Stomach (tissue), 4 donors: ENCODE measurements around the gene ACVR1C.

Experiments
- EP300 ChIP-seq: sonication (generic); formaldehyde crosslinking; IDR thresholded peaks from one replicate; pipeline ENCODE4 v1.6.1; 2017; ENCODE audit warnings: antibody characterized with exemption
- TF ChIP-seq, protein P1 (sequence below), 7 experiments: fragments of 450-650 bp in 4 of 7; fragments of 200-600 bp in 3 of 7; sonication (generic) in 3 of 7; IDR thresholded peaks; one replicate each; pipeline ENCODE4 v1.5.1; 2016 to 2019; ENCODE audit warnings: antibody characterized with exemption in 7 of 7, control low read depth in 2 of 7, mild to moderate bottlenecking in 1 of 7

DNA sequence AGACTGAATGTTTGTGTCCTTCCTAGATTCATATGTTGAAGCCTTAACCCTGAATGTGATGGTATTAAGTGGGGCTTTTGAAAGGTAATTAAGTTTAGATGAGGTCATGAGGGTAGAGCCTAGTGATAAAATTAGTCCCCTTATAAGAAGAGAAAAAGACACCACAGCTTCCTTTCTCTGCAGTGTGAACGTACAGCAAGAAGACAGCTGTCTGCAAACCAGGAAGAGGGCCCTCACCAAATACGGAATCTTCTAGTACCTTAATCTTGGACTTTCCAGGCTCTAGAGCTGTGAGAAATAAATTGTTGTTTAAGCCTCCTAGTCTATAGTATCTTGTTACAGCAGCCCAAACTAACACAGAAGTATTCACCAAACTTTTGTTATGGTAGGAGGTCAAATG is 127.6 kb downstream of the ACVR1C start:
- TF ChIP-seq, protein P1, sequence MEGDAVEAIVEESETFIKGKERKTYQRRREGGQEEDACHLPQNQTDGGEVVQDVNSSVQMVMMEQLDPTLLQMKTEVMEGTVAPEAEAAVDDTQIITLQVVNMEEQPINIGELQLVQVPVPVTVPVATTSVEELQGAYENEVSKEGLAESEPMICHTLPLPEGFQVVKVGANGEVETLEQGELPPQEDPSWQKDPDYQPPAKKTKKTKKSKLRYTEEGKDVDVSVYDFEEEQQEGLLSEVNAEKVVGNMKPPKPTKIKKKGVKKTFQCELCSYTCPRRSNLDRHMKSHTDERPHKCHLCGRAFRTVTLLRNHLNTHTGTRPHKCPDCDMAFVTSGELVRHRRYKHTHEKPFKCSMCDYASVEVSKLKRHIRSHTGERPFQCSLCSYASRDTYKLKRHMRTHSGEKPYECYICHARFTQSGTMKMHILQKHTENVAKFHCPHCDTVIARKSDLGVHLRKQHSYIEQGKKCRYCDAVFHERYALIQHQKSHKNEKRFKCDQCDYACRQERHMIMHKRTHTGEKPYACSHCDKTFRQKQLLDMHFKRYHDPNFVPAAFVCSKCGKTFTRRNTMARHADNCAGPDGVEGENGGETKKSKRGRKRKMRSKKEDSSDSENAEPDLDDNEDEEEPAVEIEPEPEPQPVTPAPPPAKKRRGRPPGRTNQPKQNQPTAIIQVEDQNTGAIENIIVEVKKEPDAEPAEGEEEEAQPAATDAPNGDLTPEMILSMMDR (IDR thresholded peaks at IDR 0.05): no peak
- no peak for TF ChIP-seq EP300
